ENCODE data around the gene WLS. TPM values are rescaled to one million over a fixed set of nuclear protein-coding genes. Genes with fewer than 3 reads are reported as not detected.

The WLS gene
- total and polyA plus RNA-seq, 2 experiments from 2014 or later, result 113 to 114 TPM

- Histone ChIP-seq H3K4me1 (ENCODE audit: low read depth) (peaks cover 21% of the 10 kb centered on the region), H3K27me3 (no peaks in the 10 kb centered on the region), H3K4me3 (no peak overlapping the region), H3K9me3 (ENCODE audit: low read depth) (no peaks in the 10 kb centered on the region), H3K27ac (peak overlapping the region; percentile 70), H3K36me3 (no peaks in the 10 kb centered on the region)
- DNase-seq (ENCODE audit: low read depth in 1 of 2, low spot score in 1 of 2), result no peak
- TF ChIP-seq, protein P1, sequence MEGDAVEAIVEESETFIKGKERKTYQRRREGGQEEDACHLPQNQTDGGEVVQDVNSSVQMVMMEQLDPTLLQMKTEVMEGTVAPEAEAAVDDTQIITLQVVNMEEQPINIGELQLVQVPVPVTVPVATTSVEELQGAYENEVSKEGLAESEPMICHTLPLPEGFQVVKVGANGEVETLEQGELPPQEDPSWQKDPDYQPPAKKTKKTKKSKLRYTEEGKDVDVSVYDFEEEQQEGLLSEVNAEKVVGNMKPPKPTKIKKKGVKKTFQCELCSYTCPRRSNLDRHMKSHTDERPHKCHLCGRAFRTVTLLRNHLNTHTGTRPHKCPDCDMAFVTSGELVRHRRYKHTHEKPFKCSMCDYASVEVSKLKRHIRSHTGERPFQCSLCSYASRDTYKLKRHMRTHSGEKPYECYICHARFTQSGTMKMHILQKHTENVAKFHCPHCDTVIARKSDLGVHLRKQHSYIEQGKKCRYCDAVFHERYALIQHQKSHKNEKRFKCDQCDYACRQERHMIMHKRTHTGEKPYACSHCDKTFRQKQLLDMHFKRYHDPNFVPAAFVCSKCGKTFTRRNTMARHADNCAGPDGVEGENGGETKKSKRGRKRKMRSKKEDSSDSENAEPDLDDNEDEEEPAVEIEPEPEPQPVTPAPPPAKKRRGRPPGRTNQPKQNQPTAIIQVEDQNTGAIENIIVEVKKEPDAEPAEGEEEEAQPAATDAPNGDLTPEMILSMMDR (IDR thresholded peaks at IDR 0.05; ENCODE audit: low read depth, low read length), result no peak
Observed at GRCh38 chr1:68205794-68206358, 26.4 kb downstream of the WLS start.

GRCh38 chr1:68204977-68205630 is 27.2 kb downstream of the WLS start:
- DNase-seq (ENCODE audit: low read depth in 1 of 2, low spot score in 1 of 2), result no peak
- Histone ChIP-seq H3K4me3 (no peak overlapping the region), H3K4me1 (ENCODE audit: low read depth) (peaks cover 24% of the 10 kb centered on the region), H3K27me3 (no peaks in the 10 kb centered on the region), H3K27ac (peak overlapping the region; percentile 70), H3K9me3 (ENCODE audit: low read depth) (no peaks in the 10 kb centered on the region), H3K36me3 (no peaks in the 10 kb centered on the region)
- TF ChIP-seq, protein P1 (IDR thresholded peaks at IDR 0.05; ENCODE audit: low read depth, low read length), result no peak

DNA sequence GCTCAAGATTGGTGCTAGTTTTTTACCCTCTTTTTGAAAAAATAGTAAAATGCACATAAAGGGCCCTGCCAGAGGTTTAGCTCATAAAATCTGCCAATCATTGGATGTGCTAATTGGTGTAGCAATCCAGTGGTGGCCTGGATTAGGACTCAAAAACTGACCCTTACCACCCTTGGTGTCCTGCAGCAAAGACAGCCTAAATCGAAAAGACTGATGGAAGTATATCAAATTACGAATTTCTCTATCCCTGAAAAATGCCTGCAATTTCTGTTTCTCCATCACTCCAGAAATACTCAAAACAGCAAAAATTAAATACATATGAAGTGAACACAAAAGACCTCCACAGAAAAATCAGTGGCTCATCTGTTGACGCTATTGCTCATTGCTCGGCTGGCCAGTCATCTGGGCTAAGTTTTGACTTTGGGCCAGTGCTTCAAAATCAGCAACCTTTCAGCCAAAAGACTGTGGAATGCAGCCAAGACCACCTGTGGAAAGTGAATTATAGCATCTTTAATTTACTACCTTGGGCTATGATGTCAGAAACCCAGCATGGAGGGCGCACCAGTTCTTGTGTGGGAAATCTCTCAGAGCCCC is 30.0 kb downstream of the WLS start:
- no peak overlapping the region for H3K4me3 ChIP-seq
- H3K9me3 ChIP-seq (ENCODE audit: low read depth), result no peaks in the 10 kb centered on the region
- H3K27ac ChIP-seq, result no peak overlapping the region
- TF ChIP-seq, protein P1 (IDR thresholded peaks at IDR 0.05; ENCODE audit: low read depth, low read length), result no peak
- no peak for DNase-seq (ENCODE audit: low read depth in 1 of 2, low spot score in 1 of 2)
- H3K4me1 ChIP-seq (ENCODE audit: low read depth), result peaks cover 45% of the 10 kb centered on the region
- H3K27me3 ChIP-seq, result no peaks in the 10 kb centered on the region
- H3K36me3 ChIP-seq, result no peaks in the 10 kb centered on the region

DNA sequence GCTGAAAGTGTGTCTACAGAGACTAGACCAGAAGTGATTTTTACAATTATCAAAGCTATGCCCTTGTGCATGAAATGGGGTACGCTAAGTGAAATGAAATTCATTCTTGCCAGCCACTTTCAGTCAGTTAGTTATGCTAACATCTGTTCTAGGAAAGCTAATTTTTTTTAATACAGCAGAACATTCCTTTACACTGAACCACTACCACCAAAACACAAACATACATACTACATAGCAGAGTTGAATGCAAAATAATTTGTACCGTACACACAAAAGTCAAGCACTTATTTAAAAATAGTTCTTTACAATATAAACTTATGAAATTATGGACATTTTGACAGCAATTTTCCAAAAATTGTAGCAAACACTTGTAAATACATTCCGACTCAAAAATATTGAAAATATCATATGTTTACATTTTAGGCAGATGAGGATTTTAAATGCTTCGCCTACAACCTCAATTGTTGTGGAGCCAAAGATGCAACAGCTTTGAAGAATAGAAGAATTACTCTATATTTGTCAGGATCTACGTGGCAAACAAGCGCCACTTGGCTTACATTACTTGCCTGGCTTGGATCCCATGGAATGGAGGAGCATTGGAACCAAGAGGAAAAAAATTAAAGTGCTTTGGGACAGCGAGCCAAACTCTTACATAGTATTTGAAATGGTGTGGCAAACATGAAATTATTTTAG is 30.6 kb downstream of the WLS start:
- DNase-seq (ENCODE audit: low read depth in 1 of 2, low spot score in 1 of 2), result no peak
- peaks cover 48% of the 10 kb centered on the region for H3K4me1 ChIP-seq (ENCODE audit: low read depth)
- H3K27ac ChIP-seq, result peak overlapping the region; percentile 22
- no peaks in the 10 kb centered on the region for H3K36me3 ChIP-seq
- TF ChIP-seq, protein P1 (IDR thresholded peaks at IDR 0.05; ENCODE audit: low read depth, low read length), result no peak
- no peaks in the 10 kb centered on the region for H3K27me3 ChIP-seq
- no peak overlapping the region for H3K4me3 ChIP-seq
- H3K9me3 ChIP-seq (ENCODE audit: low read depth), result no peaks in the 10 kb centered on the region

GRCh38 chr1:68199603-68200002 is 32.7 kb downstream of the WLS start:
- Histone ChIP-seq H3K27ac (no peak overlapping the region), H3K9me3 (ENCODE audit: low read depth) (no peaks in the 10 kb centered on the region), H3K4me3 (no peak overlapping the region), H3K27me3 (no peaks in the 10 kb centered on the region), H3K36me3 (no peaks in the 10 kb centered on the region), H3K4me1 (ENCODE audit: low read depth) (peaks cover 47% of the 10 kb centered on the region)
- no peak for DNase-seq (ENCODE audit: low read depth in 1 of 2, low spot score in 1 of 2)
- TF ChIP-seq, protein P1 (IDR thresholded peaks at IDR 0.05; ENCODE audit: low read depth, low read length), result no peak

All from cardiac muscle cell (in vitro differentiated cells and primary cell).